Activated naive CD4-positive, alpha-beta T cell treated with anti-CD3 and anti-CD28 coated beads, Interleukin-2, amount 10 ng/mL, durations not matched to agents 5 hours and 36 hours (primary cell): ENCODE measurements around the gene ZNF260. TPM values are rescaled to one million over a fixed set of nuclear protein-coding genes. Genes with fewer than 3 reads are reported as not detected.

Experiments
- total RNA-seq, 2 experiments: library from RNA; stranded (reverse); gene quantifications; one replicate each; pipeline ENCODE4 v1.2.3, GENCODE V29; 2021

Gene ZNF260
- 1 to 10 TPM; 9.7 to 10.0 TPM for total RNA-seq

DNA sequence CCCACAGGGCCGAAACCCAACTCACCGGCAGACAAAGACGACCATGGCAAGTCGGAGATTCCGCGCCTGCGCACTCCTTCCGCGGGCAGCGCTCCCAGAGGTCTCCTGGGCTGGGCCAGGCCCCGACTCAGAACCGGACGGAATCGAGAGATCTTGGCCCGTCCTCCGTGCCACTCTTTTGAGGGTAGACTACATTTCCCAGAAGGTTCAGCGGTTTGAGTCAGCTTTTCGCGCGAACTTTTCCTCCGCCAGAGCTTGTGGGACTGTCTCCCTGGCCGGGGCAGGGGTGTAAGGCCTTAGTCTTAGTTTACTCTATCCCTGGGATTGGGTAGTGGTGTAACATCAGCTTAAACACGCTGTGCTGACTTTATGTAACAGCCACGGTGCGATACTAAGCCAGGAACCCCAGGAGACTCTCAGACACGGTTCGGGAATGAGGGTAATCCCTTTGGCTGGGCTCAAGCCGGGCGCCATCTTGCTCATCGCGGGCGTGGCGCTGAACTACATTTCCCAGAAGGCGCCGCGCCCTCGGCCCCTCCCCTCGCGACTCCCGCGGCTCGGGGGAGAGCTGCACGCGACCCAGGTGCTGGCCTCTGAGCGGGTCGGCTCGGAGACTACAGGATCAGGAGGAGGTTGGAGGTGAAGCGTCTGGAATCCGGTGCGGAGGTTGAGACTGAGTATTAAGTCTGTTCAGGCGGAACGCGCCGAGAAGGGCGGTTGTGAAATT is at the start of gene ZNF260:
TSS of gene ZNF260 (minus strand) at position 78 of the 727 bp plus-strand sequence. CDS start 13,033 bp downstream, outside the sequence.

DNA sequence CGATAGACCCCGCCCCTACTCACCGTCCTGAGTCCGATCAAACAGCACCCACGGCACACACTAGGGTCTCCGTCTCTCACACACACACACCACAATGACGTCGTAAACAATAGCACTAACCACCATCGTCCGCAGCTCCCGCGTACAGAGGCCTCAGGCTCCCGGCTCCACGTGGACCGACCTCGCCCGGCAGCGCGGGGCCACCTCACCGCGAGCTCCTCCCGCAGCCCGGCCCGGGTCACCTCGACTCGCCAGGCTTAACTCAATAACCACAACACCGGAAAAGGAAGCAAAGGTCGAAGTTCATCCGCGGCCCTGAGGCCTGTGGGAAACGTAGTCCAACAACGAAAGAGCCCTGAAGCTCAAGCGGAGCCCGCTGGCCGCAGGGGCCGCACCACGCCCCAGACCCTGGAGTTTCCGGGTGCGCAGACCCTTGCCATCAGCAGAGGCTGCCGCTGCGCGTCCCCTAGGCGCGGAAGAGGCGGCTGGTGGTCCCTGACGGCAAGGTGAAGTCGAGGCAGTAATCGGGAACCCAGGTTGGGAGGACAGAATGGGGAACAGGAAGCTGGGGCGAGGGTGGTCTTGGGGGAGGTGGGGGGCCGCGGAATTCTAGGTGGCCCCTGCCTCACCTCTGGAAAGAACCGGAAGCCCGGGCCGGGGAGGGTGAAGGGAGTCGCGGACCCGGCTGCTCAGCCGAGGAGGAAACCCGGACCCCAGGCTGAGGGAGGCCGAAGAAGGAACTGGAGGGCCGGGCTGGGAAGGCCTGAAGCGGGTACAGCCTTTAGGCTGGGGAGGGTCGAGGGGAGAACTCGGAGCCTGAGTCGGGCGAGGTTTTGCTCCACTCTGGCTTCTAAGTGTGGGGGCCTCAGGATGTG is 45.2 kb upstream of the ZNF260 start, which contains the start of gene ZNF529:
TSS of gene ZNF529 (minus strand) at position 273 of the 875 bp plus-strand sequence. CDS start 946 bp downstream, outside the sequence.

DNA sequence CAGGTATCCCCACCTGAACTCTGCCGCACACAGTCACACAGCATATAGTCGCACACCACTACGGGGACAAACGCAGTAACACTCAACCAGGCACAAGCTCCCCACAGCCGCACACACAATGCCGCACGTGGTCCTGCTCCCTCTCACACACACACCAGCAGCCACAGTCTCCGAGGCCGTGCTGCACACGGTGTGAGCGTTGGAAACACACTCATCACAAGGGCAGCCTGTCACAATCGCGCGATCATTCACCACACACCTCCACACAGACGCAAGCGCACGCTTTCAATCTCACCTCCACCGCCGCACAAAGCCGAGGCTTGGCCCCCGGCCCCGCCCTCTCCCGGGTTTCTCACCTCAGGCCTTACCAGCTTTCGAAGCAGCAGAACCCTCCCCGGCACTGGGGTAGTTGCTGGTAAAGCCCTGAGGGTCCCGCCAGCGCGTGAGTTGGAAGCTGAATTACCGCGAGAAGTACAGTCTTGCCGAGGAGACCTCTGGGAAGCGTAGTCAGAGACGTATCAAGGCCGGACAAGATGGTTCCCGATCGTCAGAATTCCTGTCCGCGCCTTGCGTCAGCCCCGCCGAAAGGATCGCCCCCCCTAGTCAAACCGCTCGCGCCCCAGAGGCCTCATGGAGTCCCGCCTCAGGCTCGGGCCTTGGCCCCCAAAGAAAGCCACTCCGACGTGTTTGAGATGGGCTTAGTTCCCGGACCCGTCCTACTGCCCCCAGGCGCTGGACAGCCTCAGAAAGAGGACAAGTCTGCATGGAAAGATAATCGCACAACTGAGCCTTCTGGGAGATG is 38.8 kb downstream of the ZNF260 start, which contains the start of gene ZNF566:
TSS of gene ZNF566 (minus strand) at position 444 of the 802 bp plus-strand sequence. CDS start 13,004 bp downstream, outside the sequence.

Other genes with a start within 250 kb of the ZNF260 start
- gene ZFP14, start 149.1 kb downstream of the ZNF260 start, total RNA-seq = 1 to 10 TPM; 6.6 to 7.6 TPM
- 1 to 10 TPM; 4.2 to 4.3 TPM for gene ZFP82, start 109.6 kb downstream of the ZNF260 start, total RNA-seq
- gene ZNF566, start 38.7 kb downstream of the ZNF260 start, total RNA-seq = 10 to 100 TPM; 10.5 to 11.2 TPM
- gene ZNF529, start 45.0 kb upstream of the ZNF260 start, total RNA-seq = 10 to 100 TPM; 17.6 to 20.6 TPM
- 10 to 100 TPM; 11.1 to 13.5 TPM for gene ZNF382, start 77.0 kb upstream of the ZNF260 start, total RNA-seq
- gene ZNF461, start 138.6 kb upstream of the ZNF260 start, total RNA-seq = 10 to 100 TPM in 1 of 2 experiments, 1 to 10 TPM in 1; 9.3 to 11.6 TPM
- gene ZNF567, start 159.3 kb upstream of the ZNF260 start, total RNA-seq = 10 to 100 TPM; 10.9 to 11.1 TPM
- gene ZNF850, start 244.5 kb upstream of the ZNF260 start, total RNA-seq = 1 to 10 TPM; 7.9 to 9.6 TPM